Activated CD8-positive, alpha-beta T cell treated with anti-CD3 and anti-CD28 coated beads, Interleukin-2, amount 10 ng/mL, durations not matched to agents 7 days and 5 days (primary cell): ENCODE results near the gene ZNF653. TPM values are rescaled to one million over a fixed set of nuclear protein-coding genes. Genes with fewer than 3 reads are reported as not detected.
"Not testable (repeated sequence)": the region's sequence is repeated elsewhere in the genome, so short reads cannot be mapped to it uniquely, and the experiment has no call there.

Experiments
- ATAC-seq: fragments of 150-1000 bp; cut with Tn5 transposase; one replicate; pipeline ENCODE4 v1.10.0; 2021; ENCODE audit warnings: moderate library complexity
- CTCF ChIA-PET: fragments of 350-600 bp; sonication (Branson Sonifier 250); formaldehyde crosslinking; loops from one replicate; lab custom pipeline; 2021; ENCODE audit warnings: antibody characterized with exemption; lab: Charles Lee
- POLR2A ChIA-PET: fragments of 350-600 bp; sonication (Branson Sonifier 250); formaldehyde crosslinking; loops from one replicate; lab custom pipeline; 2021; ENCODE audit warnings: antibody characterized with exemption; lab: Charles Lee
- DNase-seq: peaks from one replicate; pipeline ENCODE4 v3.0.0-alpha.2; 2020
- H3K27ac Mint-ChIP-seq: one replicate; pipeline ENCODE4 v1.8.0; 2021; ENCODE audit warnings: mild to moderate bottlenecking, mixed read lengths
- H3K27me3 Mint-ChIP-seq: one replicate; pipeline ENCODE4 v1.8.0; 2021; ENCODE audit warnings: low read depth, mixed read lengths
- H3K36me3 Mint-ChIP-seq: one replicate; pipeline ENCODE4 v1.8.0; 2021; ENCODE audit warnings: low read depth, mixed read lengths
- H3K4me1 Mint-ChIP-seq: one replicate; pipeline ENCODE4 v1.8.0; 2021; ENCODE audit warnings: low read depth, mixed read lengths
- H3K4me3 Mint-ChIP-seq: one replicate; pipeline ENCODE4 v1.8.0; 2021; ENCODE audit warnings: mild to moderate bottlenecking, mixed read lengths
- H3K9me3 Mint-ChIP-seq: one replicate; pipeline ENCODE4 v1.8.0; 2022; ENCODE audit warnings: mixed read lengths; ENCODE audit not compliant: insufficient read depth
- total RNA-seq, 2 experiments: library from RNA; stranded (reverse); gene quantifications; one replicate each; pipeline ENCODE4 v1.2.3, GENCODE V29; 2021

ZNF653 gene
- total RNA-seq, 2 experiments from 2014 or later: 20.1 to 21.8 TPM

GRCh38 chr19:11461453-11461852, 44.2 kb downstream of the ZNF653 start:
- H3K27me3 Mint-ChIP-seq: peaks cover 10% of the 10 kb centered on the region
- H3K9me3 Mint-ChIP-seq: no peaks in the 10 kb centered on the region
- no peak overlapping the region for H3K27ac Mint-ChIP-seq
- DNase-seq: no peak
- POLR2A ChIA-PET: no interaction called here
- CTCF ChIA-PET: no interaction called here
- no peak overlapping the region for H3K4me3 Mint-ChIP-seq
- H3K4me1 Mint-ChIP-seq: no peaks in the 10 kb centered on the region
- ATAC-seq: no peak
- no peaks in the 10 kb centered on the region for H3K36me3 Mint-ChIP-seq

DNA sequence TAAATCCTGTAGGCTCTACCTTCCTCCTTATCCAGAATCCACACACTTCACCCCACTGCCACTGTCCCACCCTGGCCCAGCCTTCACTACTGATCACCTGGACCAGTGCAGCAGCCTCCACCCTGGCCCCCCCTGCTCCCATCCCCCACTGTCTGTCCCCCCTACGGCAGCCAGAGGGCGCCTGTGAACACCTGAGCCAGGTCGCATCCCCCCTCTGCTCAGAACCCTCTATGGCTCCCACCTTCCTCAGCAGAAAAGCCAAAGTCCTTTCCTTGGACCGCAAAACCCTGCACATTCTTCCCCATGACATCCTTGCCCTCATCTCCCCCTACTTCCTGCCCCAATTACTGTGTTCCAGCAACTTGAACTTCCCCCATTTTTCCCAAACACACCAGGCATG, 45.4 kb downstream of the ZNF653 start:
- ATAC-seq: no peak
- Mint-ChIP-seq H3K27me3 (peaks cover 10% of the 10 kb centered on the region), H3K4me3 (no peak overlapping the region), H3K27ac (no peak overlapping the region), H3K9me3 (no peaks in the 10 kb centered on the region), H3K36me3 (no peaks in the 10 kb centered on the region), H3K4me1 (no peaks in the 10 kb centered on the region)
- CTCF ChIA-PET: no interaction called here
- DNase-seq: no peak
- POLR2A ChIA-PET: no interaction called here

- H3K9me3 Mint-ChIP-seq, H3K36me3 Mint-ChIP-seq, H3K27me3 Mint-ChIP-seq, H3K4me3 Mint-ChIP-seq, ATAC-seq, POLR2A ChIA-PET, H3K4me1 Mint-ChIP-seq, H3K27ac Mint-ChIP-seq, DNase-seq: not testable (repeated sequence)
- CTCF ChIA-PET: interaction anchor here (1.7 kb wide), 1 partner anchor 24 kb away, joined by 5 read pairs; no protein-coding TSS in a partner anchor
These were observed 46.7 kb downstream of the ZNF653 start for GRCh38 chr19:11458912-11459311.

GRCh38 chr19:11458236-11458900, 47.3 kb downstream of the ZNF653 start:
- ATAC-seq (no peak), DNase-seq (no peak)
- H3K9me3 Mint-ChIP-seq: no peaks in the 10 kb centered on the region
- no peaks in the 10 kb centered on the region for H3K4me1 Mint-ChIP-seq
- H3K27me3 Mint-ChIP-seq: peaks cover 10% of the 10 kb centered on the region
- H3K36me3 Mint-ChIP-seq: no peaks in the 10 kb centered on the region
- POLR2A ChIA-PET: no interaction called here
- CTCF ChIA-PET: interaction anchor here (1.7 kb wide), 1 partner anchor 24 kb away, joined by 5 read pairs; no protein-coding TSS in a partner anchor
- H3K27ac Mint-ChIP-seq: no peak overlapping the region
- H3K4me3 Mint-ChIP-seq: no peak overlapping the region

DNA sequence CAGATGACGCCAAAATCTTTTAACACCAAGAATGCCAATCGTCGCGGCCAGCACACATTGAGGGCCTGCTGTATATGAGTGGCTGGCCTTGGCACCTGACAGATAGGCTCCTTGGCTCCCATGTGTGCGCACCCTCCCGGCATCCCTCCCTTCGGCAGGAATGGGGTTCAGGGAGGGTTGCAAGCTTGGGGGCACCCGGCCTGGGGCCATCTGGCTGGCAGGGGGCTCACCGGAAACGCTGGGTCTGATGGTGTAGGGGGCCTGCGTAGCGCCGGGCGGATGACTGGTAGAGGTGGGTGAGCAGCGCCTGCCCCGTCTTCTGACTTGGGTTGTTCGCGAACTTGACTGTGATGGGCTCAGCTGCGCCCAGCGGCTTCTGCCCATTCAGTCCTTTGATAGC, 47.8 kb downstream of the ZNF653 start:
- CTCF ChIA-PET: interaction anchor here (1.6 kb wide), 1 partner anchor 75 kb away, joined by 5 read pairs; no protein-coding TSS in a partner anchor
- Mint-ChIP-seq H3K27me3 (peaks cover 10% of the 10 kb centered on the region), H3K4me3 (no peak overlapping the region), H3K27ac (no peak overlapping the region), H3K36me3 (no peaks in the 10 kb centered on the region), H3K9me3 (no peaks in the 10 kb centered on the region), H3K4me1 (no peaks in the 10 kb centered on the region)
- DNase-seq: no peak
- ATAC-seq: no peak
- POLR2A ChIA-PET: no interaction called here

GRCh38 chr19:11457115-11457514, 48.5 kb downstream of the ZNF653 start:
- ChIA-PET POLR2A (no interaction called here), CTCF (interaction anchor here (1.6 kb wide), 1 partner anchor 74 kb away, joined by 5 read pairs; no protein-coding TSS in a partner anchor)
- Mint-ChIP-seq H3K9me3 (no peaks in the 10 kb centered on the region), H3K36me3 (no peaks in the 10 kb centered on the region), H3K4me1 (no peaks in the 10 kb centered on the region), H3K27ac (no peak overlapping the region), H3K27me3 (peaks cover 10% of the 10 kb centered on the region), H3K4me3 (no peak overlapping the region)
- no peak for ATAC-seq
- no peak for DNase-seq

DNA sequence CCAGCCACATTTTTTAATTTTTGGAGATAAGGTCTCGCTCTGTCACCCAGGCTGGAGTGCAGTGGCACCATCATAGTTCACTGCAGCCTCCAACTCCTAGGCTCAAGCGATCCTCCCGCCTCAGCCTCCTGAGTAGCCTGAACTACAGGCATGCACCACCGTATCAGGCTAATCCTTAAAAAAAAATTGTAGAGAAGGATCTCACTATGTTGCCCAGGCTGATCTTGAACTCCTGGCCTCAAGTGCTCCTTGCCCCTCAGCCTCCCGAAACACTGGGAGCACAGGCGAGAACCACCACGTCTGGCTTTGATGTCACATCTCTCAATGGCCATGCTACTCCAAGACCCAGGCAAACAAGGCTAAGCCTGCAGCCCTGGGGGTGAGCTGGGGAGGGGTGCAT, 49.0 kb downstream of the ZNF653 start:
- POLR2A ChIA-PET: no interaction called here
- DNase-seq: no peak
- Mint-ChIP-seq H3K36me3 (no peaks in the 10 kb centered on the region), H3K4me1 (no peaks in the 10 kb centered on the region), H3K27ac (no peak overlapping the region), H3K9me3 (no peaks in the 10 kb centered on the region), H3K27me3 (peaks cover 10% of the 10 kb centered on the region), H3K4me3 (no peak overlapping the region)
- CTCF ChIA-PET: interaction anchor here (1.6 kb wide), 1 partner anchor 73 kb away, joined by 5 read pairs; no protein-coding TSS in a partner anchor
- no peak for ATAC-seq

DNA sequence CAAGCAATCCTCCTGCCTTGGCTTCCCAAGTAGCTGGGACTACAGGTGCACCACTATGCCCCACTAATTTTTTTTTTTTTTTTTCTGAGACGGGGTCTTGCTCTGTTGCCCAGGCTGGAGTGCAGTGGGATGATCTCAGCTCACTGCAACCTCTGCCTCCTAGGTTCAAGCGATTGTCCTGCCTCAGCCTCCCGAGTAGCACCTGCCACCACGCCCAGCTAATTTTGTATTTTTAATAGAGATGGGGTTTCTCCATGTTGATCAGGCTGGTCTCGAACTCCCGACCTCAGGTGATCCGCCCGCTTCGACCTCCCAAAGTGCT, 50.4 kb downstream of the ZNF653 start:
- not testable (repeated sequence) for H3K4me1 Mint-ChIP-seq, H3K36me3 Mint-ChIP-seq

DNA sequence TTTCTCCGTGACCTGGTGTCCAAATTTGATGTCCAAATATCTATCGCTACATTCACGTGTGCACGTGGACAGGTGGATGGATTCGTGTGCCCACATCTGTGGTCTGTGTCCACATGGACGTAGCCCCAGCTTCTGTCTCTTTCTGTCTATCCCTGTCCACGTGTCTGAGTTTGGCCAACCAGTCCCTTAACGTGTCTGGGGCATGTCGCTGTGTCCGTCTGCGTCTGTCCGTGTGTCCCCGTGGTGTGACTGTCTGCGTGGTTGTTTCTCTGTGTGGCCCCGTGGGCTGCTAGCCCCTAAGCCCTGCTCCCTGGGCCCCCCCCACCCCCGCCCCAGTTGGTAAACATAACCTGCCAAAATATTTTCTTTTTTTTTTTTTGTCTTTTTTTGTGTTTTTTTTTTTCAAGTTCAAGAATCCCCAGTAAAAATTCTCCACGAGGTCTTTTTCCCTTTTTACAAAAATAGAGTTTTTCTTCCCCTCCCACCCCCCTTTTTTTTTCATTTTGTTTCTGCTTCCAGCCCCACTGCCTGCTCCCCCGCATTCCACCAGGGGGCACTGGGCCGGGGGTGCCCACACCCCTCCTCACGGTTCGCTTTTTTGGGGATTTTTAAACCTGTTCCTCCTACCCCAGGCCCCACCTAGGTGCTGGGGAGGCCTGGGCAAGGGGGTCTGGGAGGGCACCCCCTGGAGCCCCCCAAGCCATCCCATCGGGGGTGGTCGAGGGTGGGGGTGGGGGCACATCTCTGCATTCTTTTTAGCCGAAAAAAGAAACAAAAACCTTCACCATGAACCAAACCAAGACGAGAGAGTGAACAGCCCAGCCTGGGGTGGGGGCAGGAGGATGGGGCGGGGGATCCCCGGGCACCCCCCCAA, 51.9 kb downstream of the ZNF653 start:
- Mint-ChIP-seq H3K9me3 (no peaks in the 10 kb centered on the region), H3K36me3 (peaks cover 5% of the 10 kb centered on the region), H3K4me3 (no peak overlapping the region), H3K4me1 (no peaks in the 10 kb centered on the region), H3K27ac (no peak overlapping the region), H3K27me3 (no peaks in the 10 kb centered on the region)
- no peak for ATAC-seq
- CTCF ChIA-PET: no interaction called here
- DNase-seq: no peak
- POLR2A ChIA-PET: no interaction called here

More for the DNA sequence above, 50.4 kb downstream of the ZNF653 start:
- DNase-seq, H3K27me3 Mint-ChIP-seq, H3K4me3 Mint-ChIP-seq, H3K27ac Mint-ChIP-seq, ATAC-seq, POLR2A ChIA-PET, H3K9me3 Mint-ChIP-seq: not testable (repeated sequence)
- CTCF ChIA-PET: interaction anchor here (1.3 kb wide), 1 partner anchor 27 kb away, joined by 6 read pairs; no protein-coding TSS in a partner anchor

DNA sequence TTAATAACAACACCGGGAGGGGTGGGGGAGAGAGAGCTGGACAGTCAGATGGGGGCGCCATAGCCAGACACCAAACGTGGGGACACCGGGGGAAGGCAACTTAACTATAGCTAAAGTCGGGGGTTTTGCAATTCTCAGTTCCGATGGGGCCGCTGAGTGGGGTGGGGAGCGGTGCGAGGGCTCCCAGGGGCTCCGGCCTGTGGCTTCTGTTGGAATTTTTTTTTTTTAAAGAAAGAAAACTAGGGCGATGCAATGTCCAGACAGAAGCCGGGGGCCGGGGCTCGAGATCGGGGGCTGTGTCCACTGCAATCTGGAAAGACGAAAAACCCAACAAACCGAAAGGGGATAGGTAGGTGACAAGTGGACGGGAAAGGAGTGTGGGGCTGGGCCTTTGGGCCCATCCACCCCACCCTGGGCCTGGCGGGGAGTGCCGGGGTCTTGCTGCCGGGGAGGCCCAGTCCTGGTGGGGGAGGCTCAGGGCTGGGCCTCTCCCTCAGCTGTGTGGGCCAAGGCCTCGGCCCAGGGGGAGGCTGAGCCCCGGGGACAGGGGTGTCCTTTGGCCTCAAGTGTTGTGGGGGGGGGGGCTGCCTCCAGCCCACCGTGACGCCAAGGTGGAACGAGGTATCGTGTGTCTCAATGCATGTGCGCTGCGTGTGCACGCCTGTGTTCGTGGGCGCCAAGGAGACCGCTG, 52.9 kb downstream of the ZNF653 start:
- H3K4me3 Mint-ChIP-seq: no peak overlapping the region
- H3K4me1 Mint-ChIP-seq: no peaks in the 10 kb centered on the region
- no peaks in the 10 kb centered on the region for H3K9me3 Mint-ChIP-seq
- H3K27ac Mint-ChIP-seq: no peak overlapping the region
- no peaks in the 10 kb centered on the region for H3K27me3 Mint-ChIP-seq
- POLR2A ChIA-PET: interaction anchor here (0.6 kb wide), 1 partner anchor 1153 kb away, joined by 3 read pairs; no protein-coding TSS in a partner anchor
- DNase-seq (no peak), ATAC-seq (no peak)
- CTCF ChIA-PET: interaction anchor here (1.1 kb wide), 1 partner anchor 30 kb away, joined by 3 read pairs; no protein-coding TSS in a partner anchor
- H3K36me3 Mint-ChIP-seq: peaks cover 7% of the 10 kb centered on the region

DNA sequence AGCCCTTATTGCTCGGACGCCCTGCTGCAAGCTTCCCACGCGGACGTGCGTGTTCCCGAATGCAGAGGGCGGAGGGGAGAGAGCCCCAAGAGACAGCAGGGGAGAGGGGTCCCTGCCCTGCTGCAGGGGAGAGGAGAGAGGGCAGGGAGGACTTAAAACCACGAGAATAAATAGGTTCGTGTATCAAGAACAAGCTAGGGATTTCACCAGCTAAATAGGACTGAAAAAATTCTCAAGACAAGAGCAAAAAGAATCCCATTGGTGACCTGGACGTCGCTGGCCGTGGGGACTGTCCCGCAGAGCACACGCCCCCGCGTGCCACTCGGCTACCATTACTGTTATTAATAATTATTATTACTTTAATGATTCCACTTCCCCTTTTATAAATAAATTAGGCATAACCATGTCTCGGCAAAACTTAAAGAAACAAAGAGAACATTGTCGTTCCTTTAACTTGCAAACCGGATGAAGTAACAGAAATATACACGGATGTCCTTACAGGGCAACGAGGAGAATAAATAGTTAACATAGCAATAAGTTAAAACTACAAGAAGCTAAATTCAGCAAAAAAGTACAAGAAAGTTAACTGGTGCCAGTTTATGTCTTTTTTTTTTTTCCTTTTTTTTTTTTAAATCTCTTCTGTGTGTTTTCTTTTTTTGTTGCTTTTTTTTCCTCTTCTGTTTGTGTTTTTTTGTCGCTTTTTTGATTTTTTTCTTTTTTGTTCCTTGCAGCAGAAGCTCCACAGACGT, 53.6 kb downstream of the ZNF653 start:
- DNase-seq (no peak), ATAC-seq (no peak)
- ChIA-PET CTCF (interaction anchor here (1.1 kb wide), 1 partner anchor 30 kb away, joined by 3 read pairs; no protein-coding TSS in a partner anchor), POLR2A (interaction anchor here (0.6 kb wide), 2 partner anchors 25 to 1152 kb away, joined by 3 to 4 read pairs; no protein-coding TSS in a partner anchor)
- Mint-ChIP-seq H3K36me3 (peaks cover 7% of the 10 kb centered on the region), H3K27ac (no peak overlapping the region), H3K4me1 (no peaks in the 10 kb centered on the region), H3K4me3 (no peak overlapping the region), H3K27me3 (no peaks in the 10 kb centered on the region), H3K9me3 (no peaks in the 10 kb centered on the region)
